ENCODE results near the gene MISP3.
A peak's percentile ranks its signal among the peaks of the same experiment; 100 is the strongest.

MISP3 gene

DNA sequence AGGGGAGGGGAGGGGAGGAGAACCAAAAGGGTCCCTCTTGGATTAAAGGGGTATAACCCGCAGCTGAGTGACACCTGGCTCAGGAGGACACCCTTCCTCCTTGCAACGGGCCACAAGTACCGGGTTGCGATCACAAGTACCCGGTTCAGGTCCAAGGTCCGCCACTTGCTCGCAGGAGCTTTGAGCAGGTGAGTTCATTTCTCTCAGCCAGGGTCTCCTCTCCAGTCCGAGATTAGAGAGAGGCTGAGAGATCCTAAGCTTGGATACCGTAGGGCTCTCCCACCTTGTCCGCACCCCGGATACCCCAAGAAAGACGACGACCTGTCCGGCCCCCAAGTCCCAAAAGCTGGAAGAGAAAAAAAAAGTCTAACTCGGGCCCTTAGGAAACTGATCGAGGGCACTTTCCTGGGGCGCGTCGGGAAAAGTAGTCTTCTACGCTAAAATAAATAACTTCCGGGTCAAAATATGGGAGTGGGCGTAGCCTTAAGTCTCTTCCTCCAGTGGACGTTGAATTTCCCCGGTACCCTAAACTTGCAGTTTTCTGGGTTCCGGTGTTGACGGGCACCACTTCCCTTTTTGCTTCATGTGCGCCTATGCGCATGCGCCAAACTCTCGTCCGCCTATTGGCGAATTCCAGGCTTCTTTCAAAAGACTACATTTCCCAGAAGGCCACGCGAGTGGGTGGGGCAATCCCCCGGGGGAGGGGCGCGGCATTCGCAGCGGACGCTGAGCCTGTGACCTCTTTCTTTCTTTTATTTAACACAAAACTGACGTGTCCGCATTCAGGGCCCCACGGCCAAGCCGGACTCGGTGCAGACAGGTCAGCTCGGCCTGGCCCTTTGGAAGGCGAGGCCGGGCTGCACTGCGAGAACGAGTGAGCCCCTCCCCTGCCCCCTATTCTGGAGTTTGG lies 8.6 kb downstream of the MISP3 start:
- DNase-seq (ENCODE audit: low spot score) = peak; percentile 99

- peak; percentile 59 for DNase-seq (ENCODE audit: low spot score)
Measured at GRCh38 chr19:14081797-14082674, 9.4 kb downstream of the MISP3 start.

- no peak for DNase-seq (ENCODE audit: low spot score)
Measured at GRCh38 chr19:14082675-14082960, 10.0 kb downstream of the MISP3 start.

- DNase-seq (ENCODE audit: low spot score) = no peak
Measured at GRCh38 chr19:14085309-14085995, 12.9 kb downstream of the MISP3 start, which contains the start of gene C19orf67. TSS of gene C19orf67 (minus strand) at chr19:14085783. CDS start at chr19:14085627, 156 bp downstream.

GRCh38 chr19:14086098-14086497 lies 13.5 kb downstream of the MISP3 start:
- DNase-seq (ENCODE audit: low spot score) = no peak

GRCh38 chr19:14088634-14089411 lies 16.2 kb downstream of the MISP3 start:
- no peak for DNase-seq (ENCODE audit: low spot score)

DNA sequence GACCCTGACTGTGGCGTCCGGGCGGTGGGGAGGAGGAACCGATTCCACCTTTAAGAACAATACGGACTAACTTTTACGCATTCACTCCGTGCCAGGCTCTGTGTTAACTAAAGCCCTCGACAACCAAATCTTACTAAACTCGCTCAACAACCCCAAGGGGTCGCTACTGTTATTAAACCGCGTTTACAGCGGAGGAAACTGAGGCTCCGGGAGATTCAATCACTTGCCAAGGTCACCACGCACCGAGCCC lies 16.8 kb downstream of the MISP3 start:
- peak; percentile 9 for DNase-seq (ENCODE audit: low spot score)

DNA sequence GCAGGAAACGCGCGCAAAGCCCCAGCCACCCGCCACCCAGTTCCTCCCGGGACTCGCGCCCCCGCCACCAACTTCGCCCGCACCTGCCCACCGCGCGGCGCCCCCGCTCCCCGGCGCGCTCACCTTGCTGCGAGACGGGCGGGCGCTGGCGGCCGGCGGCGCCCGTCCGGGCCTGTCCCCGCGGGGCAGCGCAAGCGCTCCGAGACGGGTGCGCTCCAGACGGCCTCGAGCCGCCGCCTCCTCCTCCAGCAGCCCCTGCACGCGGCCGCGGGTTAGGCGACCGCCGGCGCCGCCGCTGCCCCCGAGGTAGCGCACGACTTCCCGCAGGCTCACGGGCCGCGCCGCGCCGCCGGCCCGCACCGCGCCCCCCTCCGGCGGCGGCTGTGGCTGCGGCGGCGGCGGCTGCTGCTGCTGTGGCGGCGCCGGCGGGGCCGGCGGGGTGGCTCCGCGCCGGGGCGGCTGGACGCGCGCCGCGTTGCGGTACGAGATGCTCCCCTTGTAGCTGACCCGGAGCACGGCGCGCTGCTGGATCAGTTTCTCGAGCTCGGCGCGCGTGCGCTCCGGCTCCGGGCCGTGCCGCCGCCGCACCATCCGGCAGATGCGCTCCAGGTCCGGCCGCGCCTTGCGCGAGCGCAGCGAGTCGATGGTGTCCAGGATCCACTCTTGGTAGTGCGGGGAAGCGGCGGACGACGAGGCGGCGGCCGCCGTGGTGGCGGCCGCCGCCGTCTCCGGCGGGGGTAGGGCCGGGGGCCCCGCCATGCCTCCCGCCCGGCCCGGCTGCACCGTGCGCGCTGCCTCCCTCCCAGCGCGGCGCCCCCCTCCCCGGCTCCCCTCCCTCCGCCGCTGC lies 17.3 kb downstream of the MISP3 start:
- DNase-seq (ENCODE audit: low spot score) = peak; percentile 73

GRCh38 chr19:14090509-14091080 lies 18.0 kb downstream of the MISP3 start, which contains the start of gene SAMD1:
TSS of gene SAMD1 (minus strand) at chr19:14090751.
- DNase-seq (ENCODE audit: low spot score) = peak; percentile 93

- peak; percentile 92 for DNase-seq (ENCODE audit: low spot score)
Measured at GRCh38 chr19:14091081-14091812, 18.7 kb downstream of the MISP3 start.

- peak; percentile 29 for DNase-seq (ENCODE audit: low spot score)
Measured at GRCh38 chr19:14091813-14092462, 19.4 kb downstream of the MISP3 start.

GRCh38 chr19:14093117-14093823 lies 20.7 kb downstream of the MISP3 start:
- DNase-seq (ENCODE audit: low spot score) = no peak

- DNase-seq (ENCODE audit: low spot score) = no peak
Measured at GRCh38 chr19:14094854-14095253, 22.3 kb downstream of the MISP3 start.

DNA sequence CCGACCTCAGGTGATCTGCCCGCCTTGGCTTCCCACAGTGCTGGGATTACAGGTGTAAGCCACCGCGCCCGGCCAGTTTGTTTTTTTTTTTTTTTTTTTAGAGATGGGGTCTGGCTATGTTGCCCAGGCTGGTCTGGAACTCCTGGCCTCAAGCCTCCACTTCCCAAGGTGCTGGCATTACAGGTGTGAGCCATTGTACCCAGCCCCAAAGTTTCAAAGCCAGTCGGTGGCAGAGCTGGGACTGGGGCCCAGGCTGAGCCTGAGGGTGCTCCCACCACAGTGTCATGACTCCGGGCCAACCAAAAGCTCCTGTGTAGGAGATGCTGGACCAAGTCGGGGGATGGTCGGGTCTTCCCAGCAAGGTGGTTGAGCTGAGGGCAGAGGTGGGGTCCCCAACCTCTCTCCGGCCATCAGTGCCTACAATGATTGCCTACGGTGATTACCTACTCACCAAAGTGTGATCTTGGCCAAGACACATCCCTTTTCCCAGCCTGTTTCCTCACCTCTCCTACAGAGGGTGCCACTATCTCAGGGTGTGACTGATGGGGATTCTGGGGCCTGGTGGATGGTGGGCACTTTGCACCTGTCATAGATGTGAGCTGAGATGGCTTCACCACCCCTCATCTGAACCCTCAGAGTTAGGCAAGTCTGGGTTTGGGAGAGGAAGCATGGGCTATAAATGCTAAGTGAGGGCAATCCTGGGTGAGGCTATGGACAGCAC lies 23.8 kb downstream of the MISP3 start:
- DNase-seq (ENCODE audit: low spot score) = no peak

GRCh38 chr19:14097532-14098151 lies 25.1 kb downstream of the MISP3 start:
- no peak for DNase-seq (ENCODE audit: low spot score)

GRCh38 chr19:14101003-14101545 lies 28.5 kb downstream of the MISP3 start:
- no peak for DNase-seq (ENCODE audit: low spot score)

GRCh38 chr19:14102102-14102696 lies 29.6 kb downstream of the MISP3 start:
- DNase-seq (ENCODE audit: low spot score) = no peak

Measured in AG08396 (cell line).